HUES64 (cell line): Measurements from ENCODE around the gene TSACC.

Experiments used
- H3K27ac ChIP-seq: 2 replicates; pipeline ENCODE4 v1.7.0; 2013; ENCODE audit warnings: low read depth, low read length, inconsistent platforms
- H3K27me3 ChIP-seq: 2 replicates; pipeline ENCODE4 v1.6.1; 2013; ENCODE audit warnings: mild to moderate bottlenecking, low read length; ENCODE audit not compliant: insufficient read depth
- H3K36me3 ChIP-seq: 2 replicates; pipeline ENCODE4 v1.6.1; 2013; ENCODE audit warnings: mild to moderate bottlenecking, low read length; ENCODE audit not compliant: insufficient read depth
- H3K4me1 ChIP-seq: 2 replicates; pipeline ENCODE4 v1.6.1; 2013; ENCODE audit warnings: mild to moderate bottlenecking, low read length, moderate library complexity; ENCODE audit not compliant: insufficient read depth
- H3K4me3 ChIP-seq: 2 replicates; pipeline ENCODE4 v1.5.1; 2013; ENCODE audit warnings: mild to moderate bottlenecking, low read length, moderate library complexity
- H3K9ac ChIP-seq: 2 replicates; pipeline ENCODE4 v1.6.1; 2013; ENCODE audit warnings: mild to moderate bottlenecking, low read depth, low read length
- H3K9me3 ChIP-seq: 2 replicates; pipeline ENCODE4 v1.6.1; 2013; ENCODE audit warnings: low read depth, low read length; ENCODE audit not compliant: insufficient read depth
- WGBS: fragments of 150-250, 120-280 bp; methylation state at CpG from one replicate; pipeline ENCODE4 v1.1.7; 2013; ENCODE audit warnings: missing lambda C conversion rate; 5-methylcytosine and 5-hydroxymethylcytosine counted together

The TSACC gene

DNA sequence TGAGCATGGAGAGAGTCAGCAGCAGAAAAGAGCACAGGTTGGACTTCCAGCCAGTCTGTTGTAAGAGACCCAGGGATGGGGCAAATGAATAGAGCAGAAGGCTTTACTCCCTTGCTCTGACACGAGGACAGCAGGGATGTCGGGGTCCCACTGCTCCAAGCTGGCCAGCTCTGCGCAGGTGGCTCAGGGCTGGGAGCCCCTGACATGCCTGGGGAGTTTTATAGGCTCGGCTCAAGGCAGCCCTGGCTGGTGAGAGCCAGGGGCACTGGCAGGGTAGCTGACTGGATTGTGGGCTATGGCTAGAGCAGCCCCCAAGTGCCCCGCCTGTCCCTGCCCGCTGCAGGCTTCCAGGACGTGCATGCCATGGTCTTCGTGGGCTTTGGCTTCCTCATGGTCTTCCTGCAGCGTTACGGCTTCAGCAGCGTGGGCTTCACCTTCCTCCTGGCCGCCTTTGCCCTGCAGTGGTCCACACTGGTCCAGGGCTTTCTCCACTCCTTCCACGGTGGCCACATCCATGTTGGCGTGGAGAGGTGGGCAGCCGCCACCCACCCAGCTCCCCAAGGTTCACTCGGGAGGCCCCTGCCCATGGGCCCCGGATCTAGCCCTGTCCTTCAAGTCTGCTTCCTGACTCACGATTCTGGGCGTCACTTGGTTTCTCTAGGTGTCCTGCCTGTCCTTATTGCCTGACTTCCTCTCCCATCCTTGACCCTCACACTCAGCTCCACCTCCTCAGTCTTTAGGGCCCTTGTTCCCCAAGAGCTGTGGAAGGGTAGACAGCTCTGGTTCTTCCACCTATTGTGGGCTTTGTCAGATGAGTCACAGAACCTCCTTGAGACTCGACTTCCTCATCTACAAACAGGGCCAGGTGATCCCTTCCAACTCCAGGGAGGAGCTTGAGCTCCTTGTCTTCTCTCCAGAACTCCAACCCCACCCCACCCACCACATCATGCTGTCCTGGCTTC lies 38.9 kb downstream of the TSACC start:
- no peak overlapping the region for H3K27ac ChIP-seq
- H3K4me1 ChIP-seq = no peaks in the 10 kb centered on the region
- H3K27me3 ChIP-seq = peaks cover 14% of the 10 kb centered on the region; the same call in 1 of the 2 replicates
- no peak overlapping the region for H3K4me3 ChIP-seq
- no peaks in the 10 kb centered on the region for H3K9me3 ChIP-seq
- H3K9ac ChIP-seq = no peak overlapping the region
- WGBS = 90% methylated on average over 20 of the region's 20 CpGs
- H3K36me3 ChIP-seq = no peaks in the 10 kb centered on the region

- H3K27me3 ChIP-seq = peaks cover 14% of the 10 kb centered on the region; the same call in 1 of the 2 replicates
- H3K4me3 ChIP-seq = no peak overlapping the region
- no peak overlapping the region for H3K9ac ChIP-seq
- H3K27ac ChIP-seq = no peak overlapping the region
- H3K4me1 ChIP-seq = no peaks in the 10 kb centered on the region
- WGBS = 80% methylated on average over 6 of the region's 6 CpGs
- H3K36me3 ChIP-seq = no peaks in the 10 kb centered on the region
- H3K9me3 ChIP-seq = no peaks in the 10 kb centered on the region
Measured at GRCh38 chr1:156378557-156378956, 40.2 kb downstream of the TSACC start.

GRCh38 chr1:156379420-156380165 lies 41.3 kb downstream of the TSACC start:
- no peaks in the 10 kb centered on the region for H3K9me3 ChIP-seq
- 30% methylated on average over 2 of the region's 3 CpGs for WGBS
- H3K36me3 ChIP-seq = no peaks in the 10 kb centered on the region
- H3K9ac ChIP-seq = no peak overlapping the region
- peaks cover 19% of the 10 kb centered on the region; the same call in 1 of the 2 replicates for H3K27me3 ChIP-seq
- no peak overlapping the region for H3K4me3 ChIP-seq
- H3K4me1 ChIP-seq = no peaks in the 10 kb centered on the region
- no peak overlapping the region for H3K27ac ChIP-seq

GRCh38 chr1:156382561-156382960 lies 44.2 kb downstream of the TSACC start:
- Histone ChIP-seq H3K4me1 (no peaks in the 10 kb centered on the region; the same call in 1 of the 2 replicates), H3K9me3 (no peaks in the 10 kb centered on the region), H3K27ac (no peak overlapping the region), H3K9ac (no peak overlapping the region), H3K27me3 (peaks cover 48% of the 10 kb centered on the region), H3K4me3 (no peak overlapping the region), H3K36me3 (no peaks in the 10 kb centered on the region)
- WGBS = 69% methylated on average over 7 of the region's 7 CpGs

DNA sequence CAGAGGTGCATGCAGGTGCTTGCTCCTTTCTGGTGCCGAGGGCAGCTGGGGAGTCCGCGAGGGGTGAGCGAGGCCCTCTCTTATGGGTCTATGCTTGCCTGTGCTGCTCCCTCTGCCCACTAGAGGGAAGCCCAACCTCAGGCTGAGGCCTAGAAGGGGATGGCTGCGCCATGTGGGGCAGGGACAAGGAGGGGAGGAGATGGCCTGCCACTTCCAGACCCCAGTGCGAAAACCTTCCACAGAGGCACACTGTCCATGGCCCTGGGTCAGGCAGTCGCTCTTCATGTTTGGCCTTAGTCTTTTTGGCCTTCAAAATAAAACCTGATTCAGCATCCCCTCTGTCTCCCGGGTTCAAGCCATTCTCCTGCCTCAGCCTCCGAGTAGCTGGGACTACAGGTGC lies 44.7 kb downstream of the TSACC start:
- Histone ChIP-seq H3K4me3 (no peak overlapping the region), H3K27ac (no peak overlapping the region), H3K9me3 (no peaks in the 10 kb centered on the region), H3K36me3 (no peaks in the 10 kb centered on the region), H3K4me1 (no peaks in the 10 kb centered on the region; the same call in none of the 2 replicates), H3K9ac (no peak overlapping the region), H3K27me3 (peaks cover 52% of the 10 kb centered on the region)
- WGBS = 37% methylated on average over 9 of the region's 9 CpGs

GRCh38 chr1:156384007-156384406 lies 45.7 kb downstream of the TSACC start:
- no peaks in the 10 kb centered on the region for H3K9me3 ChIP-seq
- H3K9ac ChIP-seq = no peak overlapping the region
- H3K4me3 ChIP-seq = no peak overlapping the region
- H3K27me3 ChIP-seq = peaks cover 62% of the 10 kb centered on the region
- peaks cover 4% of the 10 kb centered on the region for H3K4me1 ChIP-seq
- H3K27ac ChIP-seq = no peak overlapping the region
- 93% methylated on average over 3 of the region's 3 CpGs for WGBS
- no peaks in the 10 kb centered on the region for H3K36me3 ChIP-seq

DNA sequence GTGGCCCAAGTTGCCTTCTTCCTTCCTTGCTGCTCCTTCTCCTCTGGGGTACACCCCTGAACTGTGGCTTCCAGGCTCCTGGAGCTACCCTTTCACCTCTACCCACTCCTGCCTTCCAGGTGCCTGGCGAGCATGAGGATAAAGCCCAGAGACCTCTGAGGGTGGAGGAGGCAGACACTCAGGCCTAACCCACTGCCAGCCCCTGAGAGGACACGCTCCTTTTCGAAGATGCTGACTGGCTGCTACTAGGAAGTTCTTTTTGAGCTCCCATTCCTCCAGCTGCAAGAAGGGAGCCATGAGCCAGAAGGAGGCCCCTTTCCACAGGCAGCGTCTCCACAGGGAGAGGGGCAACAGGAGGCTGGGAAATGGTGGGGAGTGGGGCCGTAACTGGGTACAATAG lies 46.3 kb downstream of the TSACC start:
- H3K9ac ChIP-seq = no peak overlapping the region
- 95% methylated on average over 5 of the region's 5 CpGs for WGBS
- H3K9me3 ChIP-seq = no peaks in the 10 kb centered on the region
- H3K27me3 ChIP-seq = peaks cover 68% of the 10 kb centered on the region
- H3K4me1 ChIP-seq = peaks cover 8% of the 10 kb centered on the region
- H3K4me3 ChIP-seq = no peak overlapping the region
- no peak overlapping the region for H3K27ac ChIP-seq
- H3K36me3 ChIP-seq = no peaks in the 10 kb centered on the region

DNA sequence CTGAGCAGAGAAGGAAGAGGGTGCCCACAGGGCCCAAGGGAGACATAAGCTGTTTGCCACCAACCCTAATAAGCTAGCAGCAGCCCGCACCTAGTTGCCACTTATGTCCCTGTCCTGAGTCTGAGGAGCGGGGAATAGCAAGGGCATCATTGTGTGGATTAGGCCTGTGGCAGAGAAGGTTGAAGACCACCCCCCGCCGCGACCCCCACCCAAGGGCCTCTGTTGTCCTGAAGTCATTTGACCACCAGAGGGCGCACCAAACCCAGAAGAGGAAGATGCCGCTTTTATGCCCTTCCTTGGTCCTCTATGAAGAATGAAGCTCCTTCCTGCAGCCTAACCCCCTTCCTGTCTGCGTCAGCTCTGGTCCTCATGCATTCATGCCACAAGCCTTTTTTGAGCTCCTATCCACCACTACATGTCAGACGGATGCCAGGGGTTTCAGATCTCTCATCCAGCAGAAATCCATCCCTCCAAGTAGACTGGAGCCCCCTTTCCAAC lies 47.3 kb downstream of the TSACC start:
- 20% methylated on average over 9 of the region's 9 CpGs for WGBS
- Histone ChIP-seq H3K9ac (no peak overlapping the region), H3K27ac (no peak overlapping the region), H3K36me3 (no peaks in the 10 kb centered on the region), H3K4me1 (peaks cover 13% of the 10 kb centered on the region), H3K4me3 (no peak overlapping the region), H3K27me3 (peaks cover 78% of the 10 kb centered on the region), H3K9me3 (no peaks in the 10 kb centered on the region)

DNA sequence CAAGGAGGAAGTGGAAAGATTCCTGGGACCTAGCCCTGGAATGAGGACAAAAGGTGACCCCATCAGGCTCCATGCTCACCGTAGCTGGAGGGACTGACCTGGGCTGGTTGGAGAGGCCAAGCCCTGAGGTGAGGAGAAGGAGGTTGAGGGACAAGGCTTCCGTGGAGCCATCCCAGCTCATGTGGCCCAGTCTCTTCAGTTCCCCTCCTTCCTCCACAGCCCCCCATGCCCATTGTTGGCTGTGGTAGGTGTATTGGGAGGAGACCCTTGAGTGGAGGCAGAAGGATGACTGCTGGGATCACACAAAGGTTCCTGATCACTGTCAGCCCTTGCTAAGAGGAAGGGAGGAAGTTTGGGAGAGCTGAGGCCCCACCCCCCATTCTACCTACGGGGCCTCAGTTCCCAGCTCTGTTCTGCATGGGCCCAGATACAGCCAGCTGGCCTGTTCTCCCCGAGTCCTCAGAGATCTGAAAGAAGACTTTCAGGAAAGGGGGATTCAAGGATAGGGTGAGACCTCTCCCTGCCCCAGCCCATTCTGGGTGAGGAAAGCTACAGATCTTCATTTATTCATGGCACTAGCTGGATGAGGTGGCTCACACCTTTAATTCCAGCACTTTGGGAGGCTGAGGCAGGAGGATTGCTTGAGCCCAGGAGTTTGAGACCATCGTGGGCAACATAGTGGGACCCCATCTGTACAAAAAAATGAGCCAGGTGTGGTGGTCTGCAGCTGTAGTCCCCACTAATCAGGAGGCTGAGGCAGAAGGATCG lies 48.0 kb downstream of the TSACC start:
- Histone ChIP-seq H3K36me3 (no peaks in the 10 kb centered on the region), H3K9me3 (no peaks in the 10 kb centered on the region), H3K4me1 (peaks cover 19% of the 10 kb centered on the region), H3K4me3 (no peak overlapping the region), H3K27me3 (peaks cover 83% of the 10 kb centered on the region), H3K27ac (no peak overlapping the region), H3K9ac (no peak overlapping the region)
- 91% methylated on average over 5 of the region's 6 CpGs for WGBS

DNA sequence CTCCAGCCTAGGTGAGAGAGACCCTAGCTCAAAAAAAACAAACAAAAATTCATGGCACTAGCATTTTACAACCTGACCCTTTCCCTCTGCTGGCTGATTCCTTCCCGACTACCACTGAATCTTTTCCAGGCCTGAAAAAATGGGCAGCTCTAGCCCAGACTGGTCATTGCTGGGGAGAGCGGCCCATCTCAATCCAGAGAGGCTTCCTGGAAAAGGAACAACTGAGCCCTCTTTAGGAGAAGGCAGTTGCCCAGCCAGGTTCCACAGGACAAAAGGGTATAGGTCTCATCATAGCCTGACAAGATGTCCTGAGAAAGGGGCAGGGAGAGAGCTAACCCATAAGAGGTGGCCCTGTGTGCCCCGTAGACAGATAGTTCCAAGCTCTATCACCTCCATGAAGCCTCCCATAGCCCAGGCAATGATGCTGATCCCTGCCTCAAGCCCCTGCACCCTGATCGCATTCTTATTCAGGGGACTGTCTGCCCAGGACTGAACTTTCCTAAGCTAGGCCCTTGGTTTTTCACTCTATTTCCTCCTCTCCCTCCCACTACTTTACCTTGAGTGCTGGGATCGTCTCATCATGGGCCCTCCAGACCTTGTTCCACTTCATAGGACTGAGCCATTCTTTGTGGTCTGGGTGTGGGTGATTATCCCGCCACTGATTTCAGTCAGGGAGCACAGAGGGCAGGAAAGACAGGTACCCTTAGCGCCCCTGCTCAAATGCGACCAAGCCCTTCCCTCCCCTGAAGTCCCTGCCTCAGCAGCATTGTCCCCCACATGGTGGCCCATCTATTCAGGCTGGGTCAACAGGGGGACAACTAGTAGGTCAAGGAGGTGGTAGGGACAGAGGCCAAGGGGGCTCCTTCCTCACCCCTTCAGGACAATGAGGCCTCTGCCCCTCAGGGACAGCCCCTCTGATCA lies 48.9 kb downstream of the TSACC start:
- H3K4me3 ChIP-seq = no peak overlapping the region; the same call in 1 of the 2 replicates
- 91% methylated on average over 8 of the region's 8 CpGs for WGBS
- no peaks in the 10 kb centered on the region for H3K9me3 ChIP-seq

More for the DNA sequence above, 48.9 kb downstream of the TSACC start:
- Histone ChIP-seq H3K27ac (no peak overlapping the region), H3K9ac (no peak overlapping the region), H3K36me3 (no peaks in the 10 kb centered on the region), H3K4me1 (peaks cover 28% of the 10 kb centered on the region), H3K27me3 (peaks cover 84% of the 10 kb centered on the region)
